CD4-positive, alpha-beta T cell treated with Interleukin-12 subunit alpha and Interleukin-12 subunit beta, for 1 hour (primary cell): Measurements from ENCODE around the gene HERPUD1.
"Not testable (repeated sequence)": the region's sequence is repeated elsewhere in the genome, so short reads cannot be mapped to it uniquely, and the experiment has no call there.

ENCODE experiments used
- DNase-seq: peaks from one replicate; pipeline ENCODE4 v3.0.0-alpha.2; 2020

HERPUD1 gene

GRCh38 chr16:56911771-56912571 lies 20.0 kb upstream of the HERPUD1 start:
- no peak for DNase-seq

GRCh38 chr16:56912746-56913708 lies 18.9 kb upstream of the HERPUD1 start:
- no peak for DNase-seq

- DNase-seq: no peak
These were observed 17.0 kb upstream of the HERPUD1 start for GRCh38 chr16:56914896-56915295.

- no peak for DNase-seq
These were observed 16.4 kb upstream of the HERPUD1 start for GRCh38 chr16:56915336-56916119.

- DNase-seq: peak; percentile 59
These were observed 15.2 kb upstream of the HERPUD1 start for GRCh38 chr16:56916571-56917403.

GRCh38 chr16:56918467-56919012 lies 13.4 kb upstream of the HERPUD1 start:
- no peak for DNase-seq

- no peak for DNase-seq
These were observed 12.7 kb upstream of the HERPUD1 start for GRCh38 chr16:56919099-56919800.

- DNase-seq: no peak
These were observed 10.4 kb upstream of the HERPUD1 start for GRCh38 chr16:56921571-56921970.

GRCh38 chr16:56923481-56924091 lies 8.4 kb upstream of the HERPUD1 start:
- DNase-seq: no peak

GRCh38 chr16:56927471-56927870 lies 4.5 kb upstream of the HERPUD1 start:
- DNase-seq: no peak

- no peak for DNase-seq
These were observed 2.3 kb upstream of the HERPUD1 start for GRCh38 chr16:56929639-56930038.

- DNase-seq: no peak
These were observed 1.3 kb upstream of the HERPUD1 start for GRCh38 chr16:56930486-56931270.

GRCh38 chr16:56931271-56931891 lies 561 bp upstream of the HERPUD1 start:
- DNase-seq: no peak

- peak; percentile 45 for DNase-seq
These were observed 1.0 kb downstream of the HERPUD1 start for GRCh38 chr16:56932721-56933619.

GRCh38 chr16:56933828-56934598 lies 2.1 kb downstream of the HERPUD1 start:
- no peak for DNase-seq

GRCh38 chr16:56934599-56935145 lies 2.7 kb downstream of the HERPUD1 start:
- DNase-seq: not testable (repeated sequence)

- no peak for DNase-seq
These were observed 3.3 kb downstream of the HERPUD1 start for GRCh38 chr16:56935201-56935600.
